Amniotic epithelial cell (primary cell): ENCODE measurements around the gene CNGB1.

ENCODE experiments used
- DNase-seq: peaks from one replicate; pipeline ENCODE4 v3.0.0-alpha.2; 2010; ENCODE audit warnings: low read depth

The CNGB1 gene

GRCh38 chr16:57970970-57971369 is at the start of gene CNGB1:
TSS of gene CNGB1 (minus strand) at chr16:57971128. CDS start at chr16:57967286, 3,842 bp downstream.
- DNase-seq: no peak

GRCh38 chr16:58019866-58020538 is 49.1 kb upstream of the CNGB1 start:
- DNase-seq: no peak

GRCh38 chr16:58018803-58019202 is 47.9 kb upstream of the CNGB1 start:
- DNase-seq: no peak

- DNase-seq: no peak
These were observed 46.0 kb upstream of the CNGB1 start for GRCh38 chr16:58016840-58017446.

- no peak for DNase-seq
These were observed 42.5 kb upstream of the CNGB1 start for GRCh38 chr16:58013201-58013956.

- DNase-seq: no peak
These were observed 41.6 kb upstream of the CNGB1 start for GRCh38 chr16:58012481-58012880.

GRCh38 chr16:58011652-58012051 is 40.7 kb upstream of the CNGB1 start:
- peak; percentile 92 for DNase-seq

- no peak for DNase-seq
These were observed 40.0 kb upstream of the CNGB1 start for GRCh38 chr16:58010886-58011285.

GRCh38 chr16:58009856-58010416 is 39.0 kb upstream of the CNGB1 start:
- no peak for DNase-seq

GRCh38 chr16:58004736-58005135 is 33.8 kb upstream of the CNGB1 start:
- peak; percentile 40 for DNase-seq

GRCh38 chr16:58002936-58003335 is 32.0 kb upstream of the CNGB1 start:
- DNase-seq: no peak

GRCh38 chr16:58002416-58002800 is 31.5 kb upstream of the CNGB1 start:
- no peak for DNase-seq

- no peak for DNase-seq
These were observed 31.0 kb upstream of the CNGB1 start for GRCh38 chr16:58001781-58002415.

- peak; percentile 77 for DNase-seq
These were observed 30.1 kb upstream of the CNGB1 start, which contains the start of gene USB1 for GRCh38 chr16:58000706-58001676. TSS of gene USB1 (plus strand) at chr16:58001407. CDS start at chr16:58001484, 77 bp downstream.

- no peak for DNase-seq
These were observed 29.2 kb upstream of the CNGB1 start, which contains the start of gene ZNF319 for GRCh38 chr16:57999971-58000705. TSS of gene ZNF319 (minus strand) at chr16:58000672. CDS start at chr16:57998265, 2,407 bp downstream.

GRCh38 chr16:57999366-57999970 is 28.5 kb upstream of the CNGB1 start:
- DNase-seq: peak; percentile 57

GRCh38 chr16:57998992-57999365 is 28.1 kb upstream of the CNGB1 start:
- no peak for DNase-seq

- DNase-seq: peak; percentile 83
These were observed 27.6 kb upstream of the CNGB1 start for GRCh38 chr16:57998486-57998885.

- DNase-seq: no peak
These were observed 26.8 kb upstream of the CNGB1 start for GRCh38 chr16:57997528-57998265.
